HG02981 (cell line): ENCODE measurements around the gene XKR3.
"Not testable (repeated sequence)": the region's sequence is repeated elsewhere in the genome, so short reads cannot be mapped to it uniquely, and the experiment has no call there.

ENCODE experiments used
- ATAC-seq: cut with Tn5 transposase; IDR thresholded peaks from one replicate; pipeline ENCODE4 v1.9.1; 2021; ENCODE audit warnings: mild to moderate bottlenecking, moderate library complexity; ENCODE audit not compliant: unreplicated experiment

XKR3 gene

DNA sequence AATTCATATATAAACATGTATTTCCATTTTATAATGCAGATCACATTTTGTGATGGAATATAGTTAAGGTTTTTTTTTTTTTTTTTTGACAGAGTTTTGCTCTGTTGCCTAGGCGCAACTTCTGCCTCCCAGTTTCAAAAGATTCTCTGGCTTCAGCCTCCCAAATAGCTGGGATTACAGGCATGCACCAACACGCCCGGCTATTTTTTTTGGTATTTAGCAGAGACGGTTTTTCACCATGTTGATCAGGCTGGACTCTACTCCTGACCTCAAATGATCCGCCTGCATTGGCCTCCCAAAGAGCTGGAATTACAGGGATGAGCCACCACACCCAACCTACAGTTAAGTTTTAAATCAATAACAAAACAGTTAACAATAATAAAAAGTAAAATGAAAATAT, 18.8 kb downstream of the XKR3 start:
- ATAC-seq = no peak

DNA sequence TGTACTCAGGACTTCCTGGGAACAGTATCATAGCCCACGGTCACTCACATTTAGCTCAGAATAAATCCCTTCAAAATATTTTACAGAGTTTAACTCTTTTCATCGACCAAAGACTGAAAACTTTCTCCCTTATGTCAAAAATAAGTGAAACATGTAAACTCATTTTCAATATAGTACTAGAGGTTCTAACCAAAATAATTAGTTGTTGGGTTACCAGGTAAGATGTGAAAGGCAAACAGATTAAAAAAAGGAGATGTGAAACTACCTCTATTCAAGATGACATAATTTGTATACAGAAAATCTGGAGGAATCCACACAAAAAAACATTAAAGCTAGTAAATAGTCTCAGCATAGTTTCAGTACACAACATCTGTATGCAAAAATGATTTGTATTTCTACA, 20.3 kb downstream of the XKR3 start:
- no peak for ATAC-seq

DNA sequence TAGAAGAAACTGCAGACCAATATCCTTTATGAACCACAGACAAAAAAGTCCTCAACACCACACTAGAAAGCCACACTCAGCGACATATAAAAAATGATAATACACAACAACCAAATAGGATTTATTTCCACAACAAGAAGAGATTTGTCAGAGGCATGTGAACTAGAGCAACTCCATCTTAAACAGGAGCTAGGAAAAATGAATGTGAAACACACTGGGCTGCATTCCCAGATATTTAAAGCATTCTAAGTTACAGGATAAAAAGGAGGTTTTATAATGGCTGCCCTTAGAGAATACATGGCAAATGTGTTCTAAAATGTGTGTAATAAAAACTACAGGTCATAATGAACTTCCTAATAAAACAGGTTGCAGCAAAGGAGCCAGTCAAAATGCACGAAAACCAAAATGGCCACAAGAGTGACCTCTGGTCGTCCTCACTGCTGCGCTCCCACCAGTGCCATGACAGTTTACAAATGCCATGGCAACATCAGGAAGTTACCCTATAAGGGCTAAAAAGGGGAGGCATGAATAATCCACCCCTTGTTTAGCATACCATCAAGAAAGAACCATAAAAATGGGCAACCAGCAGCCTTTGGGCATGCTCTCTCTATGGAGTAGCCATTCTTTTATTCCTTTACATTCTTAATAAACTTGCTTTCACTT, 21.8 kb downstream of the XKR3 start:
- ATAC-seq = no peak

DNA sequence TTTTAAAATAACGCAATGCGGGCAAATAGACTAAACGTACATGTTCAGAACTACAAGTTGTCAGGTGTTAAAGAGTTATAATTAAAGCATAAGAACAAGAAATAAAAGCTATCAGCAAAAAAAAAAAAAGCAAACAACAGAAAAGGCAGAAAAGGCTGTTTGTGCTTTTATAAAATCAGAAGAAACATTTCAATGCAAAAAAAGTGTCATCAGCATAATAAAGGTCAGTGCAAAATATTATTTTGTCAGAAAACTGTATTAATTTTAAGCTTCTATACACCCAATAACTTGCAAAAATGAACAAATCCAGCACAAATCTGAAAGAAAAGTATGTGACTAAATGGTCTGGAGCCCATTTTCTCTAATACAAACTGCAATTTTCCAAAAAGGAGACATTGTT, 23.6 kb downstream of the XKR3 start:
- ATAC-seq = no peak

DNA sequence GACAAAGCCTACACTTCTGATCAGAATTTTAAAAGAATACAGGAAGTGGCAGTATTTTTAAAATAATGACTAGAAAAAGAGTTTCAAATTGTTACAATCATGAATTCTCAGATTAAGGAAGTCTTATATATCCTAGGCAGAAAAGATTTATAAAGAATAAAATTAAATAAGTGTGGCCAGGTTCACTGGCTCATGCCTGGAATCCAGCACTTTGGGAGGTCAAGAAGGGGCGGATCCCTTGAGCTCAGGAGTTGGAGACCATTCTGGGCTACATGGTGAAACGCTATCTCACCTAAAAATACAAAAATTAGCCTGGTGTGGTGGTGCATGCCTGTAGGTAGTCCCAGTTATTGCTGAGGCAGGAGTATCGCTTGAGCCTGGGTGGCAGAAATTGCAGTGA, 24.1 kb downstream of the XKR3 start:
- ATAC-seq = no peak

DNA sequence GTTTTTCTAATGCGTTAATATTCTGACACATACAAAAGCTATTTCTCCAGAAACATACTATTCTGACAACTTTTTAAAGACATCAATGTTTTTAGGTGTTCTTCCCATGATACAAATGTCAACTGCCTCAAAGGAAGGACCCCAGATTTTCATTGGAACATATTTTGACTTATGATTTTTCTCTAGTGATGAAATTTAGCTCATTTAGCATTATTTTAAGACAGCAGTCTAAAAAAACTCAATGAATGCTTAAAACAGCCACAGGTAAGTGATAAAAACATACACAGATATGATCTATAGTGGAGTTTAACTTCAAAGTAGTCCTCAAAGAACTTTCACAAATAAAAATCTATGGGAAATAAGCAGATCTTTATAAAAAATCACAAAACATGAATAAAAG, 24.9 kb downstream of the XKR3 start:
- ATAC-seq = no peak

DNA sequence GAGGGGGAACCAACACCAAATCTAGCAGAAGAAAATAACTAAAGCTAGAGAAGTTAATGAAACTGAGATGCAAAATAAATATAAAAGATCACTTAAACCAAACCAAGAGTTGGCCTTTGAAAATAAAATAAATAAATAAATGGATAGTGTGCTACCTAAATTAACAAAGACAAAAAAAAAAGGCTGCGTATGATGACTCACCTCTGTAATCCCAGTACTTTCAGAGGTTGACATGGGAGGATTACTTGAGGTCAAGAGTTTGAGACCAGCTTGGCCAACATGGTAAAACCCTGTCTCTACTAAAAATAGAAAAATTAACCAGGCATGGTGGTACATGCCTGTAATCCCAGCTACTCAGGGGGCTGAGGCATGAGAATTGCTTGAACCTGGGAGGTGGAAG, 29.7 kb downstream of the XKR3 start:
- ATAC-seq = not testable (repeated sequence)

DNA sequence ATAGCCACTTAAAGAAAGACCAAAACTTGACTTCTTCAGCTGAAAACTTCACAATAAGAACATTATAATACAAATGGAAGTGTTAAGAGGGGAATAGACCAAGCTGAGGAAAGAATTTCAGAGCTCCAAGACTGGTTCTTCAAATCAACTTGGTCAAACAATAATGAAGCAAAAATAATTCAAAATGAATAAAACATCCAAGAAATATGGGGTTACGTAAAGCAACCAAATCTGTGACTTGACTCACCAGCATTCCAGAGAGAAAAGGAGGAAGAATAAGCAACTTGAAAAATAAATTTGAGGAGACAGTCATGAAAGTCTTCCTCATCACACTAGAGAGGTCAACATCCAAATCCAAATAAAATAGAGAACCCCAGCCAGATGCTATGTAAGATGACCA, 31.4 kb downstream of the XKR3 start:
- ATAC-seq = no peak

DNA sequence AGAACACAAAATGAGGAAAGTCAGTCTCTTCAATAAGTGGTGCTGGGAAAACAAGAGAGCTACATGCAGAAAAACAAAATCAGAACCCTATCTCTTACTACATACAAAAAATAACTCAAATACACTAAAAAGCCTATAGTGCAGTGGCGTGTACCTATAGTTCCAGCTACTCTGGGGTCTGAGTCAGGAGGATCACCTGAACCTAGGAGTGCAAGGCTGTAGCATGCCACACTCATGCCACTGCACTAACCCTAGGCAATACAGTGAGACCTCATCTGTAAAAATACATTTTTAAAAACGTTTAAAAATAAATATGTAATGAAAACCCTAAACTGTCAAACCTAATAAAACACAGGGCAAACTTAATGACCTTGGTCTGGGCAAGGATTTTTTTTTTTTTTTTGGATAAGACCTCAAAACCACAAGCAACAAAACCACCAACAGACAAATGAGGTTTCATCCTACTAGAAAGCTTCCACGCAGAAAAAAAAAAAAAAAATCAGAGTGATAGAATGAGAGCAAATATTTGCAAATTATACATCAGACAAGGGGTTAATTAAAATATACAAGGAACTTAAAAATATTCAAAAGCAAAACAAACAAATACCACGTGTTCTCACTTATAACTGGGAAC, 35.2 kb downstream of the XKR3 start:
- no peak for ATAC-seq

DNA sequence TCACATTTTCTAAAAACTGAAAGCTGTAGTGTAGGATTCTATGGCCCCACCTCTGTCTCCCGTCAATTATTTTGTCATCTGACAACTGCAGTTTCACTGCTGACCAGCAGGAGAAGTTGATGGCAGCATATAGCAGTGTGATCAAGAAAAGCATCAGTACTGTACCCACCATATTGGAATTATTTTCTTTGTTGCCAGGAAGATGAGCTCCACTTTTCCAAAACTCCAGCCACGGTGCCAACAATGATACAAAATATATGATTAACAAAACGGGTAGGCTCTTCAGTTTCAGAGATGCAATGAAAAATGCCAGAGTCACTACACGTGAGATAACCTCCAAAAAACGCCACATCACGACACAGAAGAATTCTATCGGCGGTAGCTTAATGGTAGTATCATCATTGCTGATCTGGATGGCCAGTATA, 41.3 kb downstream of the XKR3 start:
- ATAC-seq = no peak

DNA sequence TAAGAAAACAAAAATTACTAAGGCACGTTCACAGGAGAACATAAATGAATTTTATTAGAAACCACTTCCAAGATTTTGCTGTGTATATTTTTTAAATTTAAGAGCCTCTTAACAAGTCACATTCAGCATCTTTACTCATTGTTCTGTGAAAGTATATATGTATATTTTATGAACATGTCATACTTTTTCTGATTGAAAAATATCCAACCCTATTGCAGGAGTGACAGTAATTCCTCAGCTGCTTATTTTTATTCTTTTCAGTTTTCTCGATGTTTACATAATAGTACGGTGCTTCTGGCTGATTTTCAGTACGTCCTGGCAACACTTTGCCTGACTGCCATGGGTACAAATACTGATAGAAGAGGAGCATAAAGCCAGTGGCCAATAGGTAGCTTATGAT, 41.8 kb downstream of the XKR3 start:
- no peak for ATAC-seq

DNA sequence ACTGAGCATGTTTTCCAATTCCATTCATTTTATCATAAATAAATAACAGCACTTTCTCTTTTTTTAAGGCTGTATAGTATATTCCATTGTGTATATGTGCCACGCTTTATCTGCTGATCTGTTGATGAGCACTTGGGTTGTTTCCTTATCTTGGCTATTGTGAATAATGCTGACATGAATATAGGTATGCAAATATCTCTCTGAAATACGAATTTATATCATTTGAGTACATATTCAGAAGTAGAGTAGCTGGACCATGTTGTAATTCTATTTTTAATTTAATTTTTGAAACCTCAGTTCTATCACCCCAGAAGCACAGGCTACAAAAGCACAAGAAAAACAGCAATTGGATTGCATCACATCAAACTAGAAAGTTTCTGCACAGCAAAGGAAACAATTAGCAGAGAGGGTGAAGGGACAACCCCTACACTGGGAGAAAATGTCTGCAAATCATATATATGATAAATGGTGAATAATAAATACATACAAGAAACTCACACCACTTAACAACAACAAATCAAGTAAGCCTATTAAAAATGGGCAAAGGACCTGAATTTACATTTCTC, 43.4 kb downstream of the XKR3 start:
- no peak for ATAC-seq

DNA sequence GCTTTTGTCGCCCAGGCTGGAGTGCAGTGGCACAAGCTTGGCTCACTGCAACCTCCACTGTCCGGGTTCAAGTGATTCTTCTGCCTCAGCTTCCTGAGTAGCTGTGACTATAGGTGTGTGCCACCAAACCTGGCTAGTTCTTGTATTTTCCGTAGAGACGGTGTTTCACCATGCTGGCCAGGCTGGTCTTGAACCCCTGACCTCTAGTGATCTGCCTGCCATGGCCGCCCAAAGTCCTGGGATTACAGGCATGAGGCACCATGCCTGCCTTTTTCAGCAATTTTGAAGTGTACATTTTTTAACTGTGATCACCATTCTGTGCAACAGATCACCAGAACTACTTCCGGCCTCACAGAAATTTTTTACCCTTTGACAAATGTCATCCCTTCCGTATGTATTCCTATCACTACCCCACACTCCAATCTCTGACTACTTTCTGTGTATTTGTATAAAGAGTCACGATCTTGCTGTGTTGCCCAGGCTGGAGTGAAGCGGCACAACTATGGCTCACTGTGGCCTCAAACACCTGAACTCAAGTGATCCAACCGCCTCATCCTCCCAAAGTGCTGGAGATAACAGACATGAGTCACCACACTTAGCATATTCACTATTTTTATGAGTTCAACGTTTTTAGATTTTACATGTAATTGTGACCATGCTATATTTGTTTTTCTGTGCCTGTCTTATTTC, 44.0 kb downstream of the XKR3 start:
- ATAC-seq = no peak

DNA sequence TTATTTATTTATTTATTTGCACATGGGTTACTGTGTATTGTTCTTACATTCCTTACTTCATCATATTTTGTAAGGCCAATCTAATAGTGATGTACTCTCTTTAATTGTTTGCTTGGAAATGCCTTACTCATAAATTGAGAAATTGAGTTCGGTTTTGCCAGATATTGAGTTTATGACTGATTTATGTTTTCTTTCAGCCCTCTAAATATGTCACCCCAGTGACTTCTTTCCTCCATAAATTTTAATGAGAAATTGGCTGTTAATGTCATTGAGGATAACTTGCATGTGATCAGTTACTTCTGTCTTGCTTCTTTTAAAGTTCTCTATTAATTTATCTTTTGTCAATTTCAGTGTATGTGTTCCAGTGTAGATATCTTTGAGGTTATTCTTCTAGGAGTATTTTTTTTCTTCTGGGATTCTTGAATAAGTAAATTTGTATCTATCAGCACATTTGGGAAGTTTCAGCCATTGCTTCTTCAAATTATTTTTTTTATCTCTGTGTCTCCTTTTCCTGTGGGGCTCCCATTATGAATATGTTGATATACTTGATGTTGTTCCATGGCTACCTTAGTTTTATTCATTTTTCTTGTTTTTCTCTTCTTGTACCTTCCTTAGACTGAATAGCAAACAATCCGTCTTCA, 47.8 kb downstream of the XKR3 start:
- ATAC-seq = no peak

DNA sequence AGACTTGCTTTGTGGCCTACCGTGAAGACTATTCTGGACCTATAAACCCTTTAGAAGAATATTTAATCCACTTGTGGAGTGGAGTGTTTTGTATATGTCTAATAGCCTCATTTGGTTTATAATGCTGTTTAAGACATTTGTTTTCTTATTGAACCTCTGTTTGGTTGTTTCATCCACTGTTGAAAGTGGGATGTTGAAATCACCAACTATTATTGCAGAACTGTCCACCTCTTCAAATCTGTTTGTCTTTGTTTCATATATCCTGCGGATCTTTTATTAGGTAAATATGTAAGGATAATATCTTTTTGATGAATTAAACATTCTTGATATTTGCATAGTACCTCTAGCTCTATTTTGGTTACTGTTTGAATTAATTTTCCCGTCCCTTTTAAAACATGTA, 49.1 kb downstream of the XKR3 start:
- ATAC-seq = no peak

DNA sequence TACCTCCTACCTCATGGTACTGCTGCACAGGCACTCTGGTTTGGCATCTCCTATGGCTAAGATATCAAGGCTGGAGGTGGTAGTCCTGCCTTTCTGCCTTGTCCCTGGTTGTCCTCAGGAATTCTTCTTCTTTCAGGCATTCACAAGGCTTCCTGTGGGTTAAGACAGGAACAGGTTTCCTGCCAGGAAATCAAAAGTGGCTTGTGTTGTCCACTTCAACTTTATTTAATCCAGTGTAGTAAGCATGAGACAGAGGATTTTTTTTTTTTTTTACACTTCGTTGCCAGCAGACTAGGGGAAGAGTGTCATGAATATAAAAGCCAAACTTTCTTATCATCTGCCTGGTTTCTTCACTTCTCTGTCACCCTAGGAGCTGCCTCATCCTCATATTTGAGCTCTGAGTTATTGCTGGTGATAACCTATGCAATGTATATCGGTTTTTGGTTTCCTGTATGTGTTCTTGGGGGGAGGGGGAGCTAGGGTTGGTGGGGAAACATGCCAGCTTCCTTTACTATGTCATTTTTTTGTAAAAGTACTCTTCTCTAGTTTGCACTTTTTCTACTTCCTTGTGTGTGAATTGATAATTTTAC, 50.2 kb downstream of the XKR3 start:
- ATAC-seq = no peak

DNA sequence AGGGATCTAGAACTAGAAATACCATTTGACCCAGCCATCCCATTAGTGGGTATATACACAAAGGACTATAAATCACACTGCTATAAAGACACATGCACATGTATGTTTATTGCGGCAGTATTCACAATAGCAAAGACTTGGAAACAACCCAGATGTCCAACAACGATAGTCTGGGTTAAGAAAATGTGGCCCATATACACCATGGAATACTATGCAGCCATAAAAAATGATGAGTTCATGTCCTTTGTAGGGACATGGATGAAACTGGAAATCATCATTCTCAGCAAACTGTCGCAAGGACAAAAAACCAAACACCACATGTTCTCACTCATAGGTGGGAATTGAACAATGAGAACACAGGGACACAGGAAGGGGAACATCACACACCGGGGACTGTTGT, 53.6 kb downstream of the XKR3 start:
- ATAC-seq = not testable (repeated sequence)

DNA sequence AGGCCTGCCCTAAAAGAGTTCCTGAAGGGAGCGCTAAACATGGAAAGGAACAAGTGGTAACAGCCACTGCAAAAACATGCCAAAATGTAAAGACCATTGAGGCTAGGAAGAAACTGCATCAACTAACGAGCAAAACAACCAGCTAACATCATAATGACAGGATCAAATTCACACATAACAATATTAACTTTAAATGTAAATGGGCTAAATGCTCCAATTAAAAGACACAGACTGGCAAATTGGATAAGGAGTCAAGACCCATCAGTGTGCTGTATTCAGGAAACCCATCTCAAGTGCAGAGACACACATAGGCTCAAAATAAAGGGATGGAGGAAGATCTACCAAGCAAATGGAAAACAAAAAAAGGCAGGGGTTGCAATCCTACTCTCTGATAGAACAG, 57.3 kb downstream of the XKR3 start:
- ATAC-seq = not testable (repeated sequence)

DNA sequence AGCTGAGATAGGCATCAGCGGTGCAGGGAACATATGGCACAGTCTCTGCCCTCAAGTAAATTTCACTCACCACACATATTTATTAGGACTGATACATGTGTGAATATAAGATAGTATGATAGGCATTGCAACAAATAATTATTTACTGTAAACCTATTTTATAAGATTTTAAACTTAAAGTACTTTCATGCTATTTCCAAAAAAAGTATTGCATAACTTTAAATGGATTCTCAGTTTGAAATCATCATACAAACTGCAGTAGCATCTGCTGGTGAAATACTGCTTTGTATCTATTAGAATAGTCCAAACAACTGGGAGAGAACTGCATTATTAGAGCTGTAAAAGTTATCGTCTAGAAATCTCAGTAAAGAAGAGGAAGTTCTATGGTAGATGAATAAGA, 63.0 kb downstream of the XKR3 start:
- ATAC-seq = not testable (repeated sequence)

DNA sequence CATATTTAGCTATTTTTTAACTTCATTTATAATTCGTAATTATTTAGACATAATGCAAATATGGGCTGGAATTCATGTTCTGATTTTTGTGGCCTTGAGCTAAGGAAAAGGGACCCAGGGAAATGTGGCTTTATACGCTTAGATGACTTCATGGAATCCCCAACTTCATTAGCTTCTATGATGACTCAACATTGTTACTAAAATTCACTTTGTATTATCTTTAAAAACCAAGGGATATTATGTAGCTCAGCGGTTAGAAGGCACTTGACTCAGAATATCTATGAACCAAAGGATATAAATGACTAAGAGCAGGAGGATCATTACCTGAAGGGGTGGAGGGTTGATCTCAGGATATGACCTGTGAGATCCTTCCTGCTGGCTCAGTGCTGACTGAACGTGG, 64.8 kb downstream of the XKR3 start:
- not testable (repeated sequence) for ATAC-seq

DNA sequence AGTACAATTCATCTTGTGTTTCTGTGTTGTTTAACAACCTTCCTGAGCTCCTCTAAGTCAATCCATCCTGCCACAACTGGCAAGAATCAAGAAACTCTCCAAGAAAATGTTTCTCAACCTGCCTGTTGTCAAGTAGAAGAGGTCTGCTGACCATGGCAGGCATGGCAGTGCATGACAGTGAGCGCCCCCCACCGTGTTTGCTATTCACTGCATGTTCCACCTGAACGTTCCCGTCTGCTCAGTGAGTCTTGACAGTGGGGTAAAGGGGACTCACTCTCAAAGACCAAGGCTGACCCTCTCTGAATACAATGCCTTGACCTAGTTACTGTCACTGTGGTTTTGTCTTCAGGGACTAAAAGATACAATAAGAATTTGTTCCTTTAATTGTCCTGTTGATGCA, 75.9 kb downstream of the XKR3 start:
- ATAC-seq = not testable (repeated sequence)
